HG03045 (cell line): ENCODE results near the gene NHLRC2.
"Not testable (repeated sequence)": the region's sequence is repeated elsewhere in the genome, so short reads cannot be mapped to it uniquely, and the experiment has no call there.

Source experiments
- ATAC-seq: cut with Tn5 transposase; IDR thresholded peaks from one replicate; pipeline ENCODE4 v1.9.1; 2021; ENCODE audit warnings: mild to moderate bottlenecking, moderate library complexity; ENCODE audit not compliant: unreplicated experiment

NHLRC2 gene

DNA sequence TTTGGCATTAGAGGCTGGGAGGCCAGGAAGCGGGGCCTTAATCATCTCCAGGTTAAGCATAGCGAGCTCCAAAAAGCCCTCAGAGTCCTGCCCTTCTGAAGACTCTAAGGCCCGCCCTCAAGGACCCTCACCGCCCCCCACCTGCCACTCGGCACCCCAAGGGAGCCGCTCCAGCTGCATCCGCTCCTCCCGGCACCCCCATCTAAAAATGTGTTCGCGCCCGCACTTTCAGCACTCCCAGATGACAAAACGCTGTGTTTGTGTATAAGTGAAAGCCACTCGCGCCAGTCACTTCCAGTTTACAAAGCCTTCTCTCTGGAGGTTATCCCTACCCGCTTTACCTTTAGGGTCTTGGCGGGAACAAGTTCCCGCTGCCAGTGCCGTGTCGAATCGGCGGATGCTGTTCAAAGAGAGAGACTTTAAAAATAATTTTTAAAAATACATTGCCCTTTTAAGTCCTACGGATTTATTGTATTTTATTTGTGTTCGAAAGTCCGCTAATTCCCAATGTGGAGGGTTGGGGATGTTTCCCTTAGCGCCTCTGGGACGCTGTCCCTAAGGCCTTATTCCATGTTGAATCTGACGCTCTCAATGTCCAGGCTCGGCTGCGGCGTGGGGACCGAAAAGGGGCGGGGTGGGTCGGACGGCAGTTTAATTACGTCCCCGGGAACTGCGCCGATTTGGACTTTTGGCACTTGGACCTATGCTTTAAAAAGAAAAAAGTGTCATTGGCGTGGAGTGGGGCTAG, at the start of gene NHLRC2, which contains the start of gene DCLRE1A:
TSS of gene NHLRC2 (plus strand) at position 649 of the 748 bp plus-strand sequence. CDS start 212 bp downstream, outside the sequence.
TSS of gene DCLRE1A (minus strand) at position 70 of the 748 bp plus-strand sequence. CDS start 900 bp downstream, outside the sequence.
- ATAC-seq, result peak; percentile 63

DNA sequence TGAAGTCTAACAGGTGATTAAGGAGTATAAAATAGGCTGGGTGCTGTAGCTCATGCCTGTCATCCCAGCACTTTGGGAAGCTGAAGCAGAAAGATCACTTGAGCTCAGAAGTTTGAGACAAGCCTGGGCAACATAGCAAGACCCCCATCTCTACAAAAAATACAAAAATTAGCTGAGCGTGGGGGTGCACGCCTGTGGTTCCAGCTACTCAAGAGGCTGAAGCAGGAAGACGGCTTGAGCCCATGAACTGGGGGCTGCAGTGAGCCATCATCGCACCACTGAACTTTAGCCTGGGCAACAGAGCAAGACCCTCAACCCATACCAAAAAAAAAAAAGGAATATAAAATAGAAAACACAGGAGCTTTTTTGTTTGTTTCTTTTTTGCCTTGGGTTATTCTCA, 48.0 kb upstream of the NHLRC2 start:
- ATAC-seq, result no peak

GRCh38 chr10:113808168-113808567, 46.3 kb upstream of the NHLRC2 start:
- ATAC-seq, result no peak

- ATAC-seq, result not testable (repeated sequence)
Observed at GRCh38 chr10:113814700-113815099, 39.8 kb upstream of the NHLRC2 start.

DNA sequence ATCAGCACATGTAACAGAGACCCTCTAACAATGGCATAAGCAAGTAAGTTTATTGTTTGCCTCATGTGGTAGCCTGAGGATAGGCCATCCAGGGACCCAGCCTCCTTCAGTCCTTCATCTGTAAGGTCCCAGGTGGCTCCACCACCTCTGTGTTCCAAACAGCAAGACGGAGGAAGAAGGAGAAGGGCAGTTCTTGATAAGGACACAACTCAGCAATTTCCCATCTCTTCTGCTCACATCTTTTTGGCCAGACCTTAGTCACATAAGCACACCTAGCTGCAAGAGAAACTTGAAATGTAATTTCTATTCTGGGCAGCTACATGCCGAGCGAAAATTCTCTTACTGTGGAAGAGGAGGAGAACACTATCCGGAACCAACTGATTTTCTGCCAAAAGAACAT, 34.5 kb upstream of the NHLRC2 start:
- no peak for ATAC-seq

DNA sequence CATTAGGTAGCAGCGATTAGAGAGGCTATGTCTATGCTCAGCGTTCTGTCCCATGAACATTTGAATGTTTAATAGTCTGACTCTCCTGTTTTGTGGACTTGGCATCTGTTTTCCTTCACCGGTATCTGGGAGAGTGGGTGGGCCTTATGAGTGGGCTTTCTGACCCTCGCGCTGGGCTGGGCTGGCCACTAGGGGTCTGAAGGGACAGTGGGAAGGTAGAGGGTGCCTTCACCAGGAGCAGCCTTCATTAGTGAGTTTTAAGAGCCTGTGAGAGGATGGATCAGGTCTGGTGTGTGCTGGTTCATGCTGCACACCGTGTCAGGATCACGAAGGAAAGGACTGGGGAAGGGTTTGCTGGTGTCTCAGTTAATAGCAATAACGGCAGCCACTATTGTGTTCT, 34.0 kb upstream of the NHLRC2 start:
- ATAC-seq, result no peak

DNA sequence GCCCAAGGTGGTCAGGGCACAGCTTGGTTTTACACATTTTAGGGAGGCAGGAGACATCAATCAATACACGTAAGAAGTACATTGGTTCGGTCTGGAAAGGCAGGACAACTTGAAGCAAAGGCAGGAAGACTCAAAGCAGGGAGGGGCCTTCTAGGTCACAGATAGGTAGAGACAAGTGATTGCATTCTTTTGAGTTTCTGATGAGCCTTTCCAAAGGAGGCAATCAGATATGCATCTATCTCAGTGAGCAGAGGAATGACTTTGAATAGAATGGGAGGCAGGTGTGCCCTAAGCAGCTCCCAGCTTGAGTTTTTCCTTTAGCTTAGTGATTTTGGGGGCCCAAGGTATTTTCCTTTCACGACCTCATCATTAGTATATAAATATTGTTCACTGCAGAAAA, 33.2 kb upstream of the NHLRC2 start:
- not testable (repeated sequence) for ATAC-seq

DNA sequence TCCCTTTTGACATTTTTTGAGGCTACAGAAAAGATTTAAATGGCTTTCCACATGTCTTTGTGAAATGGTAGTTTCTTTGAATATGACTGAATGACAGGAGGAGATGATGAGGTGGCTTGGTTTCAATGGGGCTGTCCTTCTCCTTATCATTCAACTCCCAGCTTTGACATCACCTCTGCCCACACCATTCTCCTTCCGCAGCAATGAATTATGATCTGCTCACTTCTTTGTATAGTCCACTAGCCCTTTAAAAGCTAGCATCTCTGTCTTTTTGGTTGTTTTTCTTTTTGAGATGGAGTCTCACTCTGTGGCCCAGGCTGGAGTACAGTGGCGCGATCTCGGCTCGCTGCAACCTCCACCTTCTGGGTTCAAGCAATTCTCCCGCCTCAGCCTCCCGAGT, 32.3 kb upstream of the NHLRC2 start:
- ATAC-seq, result no peak

- ATAC-seq, result no peak
Observed at GRCh38 chr10:113823389-113823788, 31.1 kb upstream of the NHLRC2 start.

DNA sequence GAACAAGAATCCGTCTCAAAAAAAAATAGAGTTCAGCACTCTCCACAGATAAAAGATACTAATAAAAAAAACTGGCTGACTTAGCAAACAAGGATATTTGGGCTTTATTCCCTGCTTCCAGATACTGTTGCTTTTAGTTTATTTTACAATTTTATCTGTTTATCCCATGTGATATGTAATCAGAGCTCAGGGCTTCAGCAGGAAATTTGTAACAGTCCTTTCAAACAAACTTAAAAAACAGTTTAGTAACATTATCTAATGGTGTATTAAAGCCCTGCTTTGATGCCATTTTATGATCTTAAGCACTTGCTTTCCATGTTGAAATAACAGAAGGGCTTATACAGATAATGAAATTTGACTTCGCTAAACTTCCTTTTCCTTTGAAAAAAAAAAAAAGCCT, 28.7 kb upstream of the NHLRC2 start:
- ATAC-seq, result no peak

DNA sequence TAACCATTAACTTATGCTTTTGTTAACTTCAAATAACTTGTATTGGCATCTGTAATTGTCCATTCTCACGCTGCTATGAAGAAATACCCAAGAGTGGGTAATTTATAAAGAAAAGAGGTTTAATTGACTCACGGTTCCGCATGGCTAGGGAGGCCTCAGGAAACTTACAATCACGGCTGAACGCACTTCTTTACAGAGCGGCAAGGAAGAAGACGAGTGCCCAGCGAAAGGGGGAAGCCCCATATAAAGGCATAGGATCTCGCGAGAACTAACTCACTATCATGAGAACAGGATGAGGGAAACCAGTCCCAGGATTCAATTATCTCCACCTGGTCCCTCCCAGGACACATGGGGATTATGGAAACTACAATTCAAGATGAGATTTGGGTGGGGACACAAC, 25.9 kb upstream of the NHLRC2 start:
- ATAC-seq, result not testable (repeated sequence)

DNA sequence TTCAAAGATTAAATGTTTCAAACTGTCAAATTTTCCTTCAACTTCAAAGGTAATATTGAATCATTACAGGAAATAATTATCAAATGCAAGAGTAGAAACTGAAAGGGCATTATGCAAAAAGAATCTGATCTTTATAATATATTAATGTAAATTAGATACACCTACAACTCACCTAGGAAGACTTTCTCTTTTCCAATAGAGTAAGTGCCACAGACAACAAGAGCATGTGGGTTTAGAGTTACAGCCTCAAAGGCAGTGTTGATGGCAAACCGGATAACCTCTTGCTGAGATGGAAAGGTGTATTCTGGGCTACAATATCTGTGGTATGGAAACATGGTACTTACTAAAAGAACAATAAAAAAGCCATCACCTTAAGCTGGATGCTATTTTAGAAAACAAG, 12.3 kb upstream of the NHLRC2 start:
- ATAC-seq, result no peak

GRCh38 chr10:113843972-113844485, 10.4 kb upstream of the NHLRC2 start:
- no peak for ATAC-seq

GRCh38 chr10:113846036-113846435, 8.4 kb upstream of the NHLRC2 start:
- ATAC-seq, result no peak

DNA sequence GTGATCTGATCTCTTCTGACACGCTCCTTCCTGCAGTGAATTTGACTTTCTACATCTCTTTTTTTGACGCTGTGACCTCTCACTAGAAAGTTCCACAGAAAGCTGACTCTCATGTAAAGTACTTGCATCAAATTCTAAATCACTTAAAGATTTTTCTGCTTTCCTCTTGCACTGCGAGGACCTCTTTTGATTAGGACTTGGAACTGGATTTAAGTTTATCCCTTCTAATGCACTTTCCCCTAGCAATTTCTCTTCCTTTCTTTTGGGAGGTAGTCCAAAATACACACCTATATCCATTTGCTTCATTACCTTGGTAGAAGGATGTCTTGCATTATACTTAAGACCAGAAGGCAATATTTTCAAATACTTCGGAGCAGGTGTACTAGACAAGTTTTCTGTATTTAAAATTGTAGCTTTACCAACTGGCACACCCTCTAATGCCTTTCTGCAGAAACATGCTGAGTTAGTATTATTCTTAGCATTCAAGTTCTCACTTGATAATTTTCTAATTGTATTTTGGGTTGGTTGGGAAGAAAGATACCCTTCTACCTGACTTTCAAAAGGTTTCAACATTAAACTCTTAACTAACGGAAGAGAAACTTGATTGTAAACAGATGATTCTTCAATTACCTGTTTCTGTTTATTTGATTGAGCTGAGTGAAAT, 5.2 kb upstream of the NHLRC2 start:
- no peak for ATAC-seq

DNA sequence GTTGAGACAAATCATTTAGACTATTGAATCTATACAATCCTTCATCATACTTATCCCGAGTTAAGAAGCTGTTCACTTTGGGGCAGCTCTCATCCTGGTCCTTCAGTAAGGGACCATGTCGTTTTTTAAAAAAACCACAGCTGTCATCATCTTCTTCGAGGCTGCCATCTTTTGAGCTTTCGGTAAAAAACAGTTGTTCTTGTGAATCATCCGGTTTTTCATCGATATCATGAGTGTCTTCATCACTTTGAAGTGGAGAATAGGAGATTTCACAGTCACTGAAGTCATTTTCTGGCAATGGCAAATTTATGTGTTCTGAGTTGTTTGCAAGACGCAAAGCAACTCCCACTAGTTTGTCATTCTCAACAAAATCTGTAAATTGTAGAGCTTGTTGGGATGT, 4.5 kb upstream of the NHLRC2 start:
- no peak for ATAC-seq

DNA sequence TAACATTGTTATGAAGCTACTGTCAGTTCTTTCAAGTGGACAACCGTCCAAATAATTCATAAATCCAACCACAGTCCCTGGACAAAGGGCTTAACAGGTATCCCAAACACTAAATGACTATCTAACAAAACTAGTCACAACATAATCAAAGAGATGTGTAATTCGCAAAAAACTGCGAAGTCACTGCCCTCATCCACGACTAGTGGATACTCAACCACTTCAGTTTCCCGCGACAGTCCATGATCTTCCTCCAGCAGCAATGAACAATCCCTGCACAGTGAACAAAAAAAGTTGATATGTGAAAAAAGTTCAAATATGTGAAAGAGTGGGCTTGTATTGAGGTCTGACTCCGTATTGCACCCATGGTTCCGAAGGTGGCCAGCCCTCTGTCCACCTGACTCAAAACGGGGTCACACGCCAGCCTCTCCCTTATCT, 866 bp upstream of the NHLRC2 start:
- ATAC-seq, result no peak

- peak; percentile 39 for ATAC-seq
Observed at GRCh38 chr10:113854761-113855588, 514 bp downstream of the NHLRC2 start.

DNA sequence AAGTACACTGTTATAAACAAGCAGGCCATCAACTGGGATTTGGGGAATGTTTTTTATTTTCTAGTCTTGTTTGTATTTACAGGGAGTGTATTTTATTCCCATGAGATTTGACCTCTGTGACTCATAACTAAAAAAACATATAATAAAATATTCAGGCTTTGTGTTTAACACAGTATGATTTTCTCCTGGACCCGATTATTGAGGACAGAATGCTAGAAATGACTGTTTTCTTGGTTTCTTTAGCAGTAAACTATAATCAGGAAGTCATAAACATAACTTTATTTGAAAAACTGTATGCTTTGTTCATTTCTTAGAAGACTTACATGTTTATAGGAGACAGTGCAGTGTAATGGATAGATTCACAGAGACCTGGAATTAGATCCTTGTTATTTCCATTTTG, 2.1 kb downstream of the NHLRC2 start:
- ATAC-seq, result no peak

- ATAC-seq, result no peak
Observed at GRCh38 chr10:113857210-113857609, 2.7 kb downstream of the NHLRC2 start.

DNA sequence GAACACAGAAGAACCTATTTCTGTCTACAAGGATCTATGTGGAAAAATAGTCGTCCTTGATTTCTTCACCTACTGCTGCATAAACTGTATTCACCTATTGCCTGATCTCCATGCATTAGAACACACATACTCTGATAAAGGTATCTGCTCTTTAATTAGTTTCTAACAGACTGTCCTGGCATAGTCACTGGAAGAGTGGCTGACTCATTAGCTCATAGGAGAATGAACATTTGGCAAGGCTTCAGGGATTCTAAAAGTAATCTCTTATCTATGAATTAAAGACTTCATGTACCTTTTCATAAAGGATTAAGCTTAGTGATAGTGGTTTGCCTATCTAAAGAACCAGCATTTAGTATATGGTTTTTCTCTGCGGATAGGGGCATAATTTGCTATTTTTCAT, 4.1 kb downstream of the NHLRC2 start:
- ATAC-seq, result no peak
